HG02588 (cell line): ENCODE measurements around the gene STAT3.
A peak's percentile ranks its signal among the peaks of the same experiment; 100 is the strongest.

Experiments used
- ATAC-seq: cut with Tn5 transposase; IDR thresholded peaks from one replicate; pipeline ENCODE4 v1.9.1; 2021; ENCODE audit warnings: mild to moderate bottlenecking, moderate library complexity; ENCODE audit not compliant: unreplicated experiment

STAT3 gene

GRCh38 chr17:42282478-42283080 is 105.7 kb downstream of the STAT3 start:
- ATAC-seq, result no peak

- ATAC-seq, result no peak
These were observed 106.6 kb downstream of the STAT3 start for GRCh38 chr17:42281571-42282096.

- ATAC-seq, result no peak
These were observed 108.2 kb downstream of the STAT3 start for GRCh38 chr17:42279776-42280630.

GRCh38 chr17:42277342-42277712 is 110.9 kb downstream of the STAT3 start:
- no peak for ATAC-seq

GRCh38 chr17:42276609-42277341 is 111.5 kb downstream of the STAT3 start:
- ATAC-seq, result peak; percentile 17

GRCh38 chr17:42276359-42276608 is 112.0 kb downstream of the STAT3 start, which contains the start of gene STAT5B:
TSS of gene STAT5B (minus strand) at chr17:42276391. CDS start at chr17:42232127, 44,264 bp downstream.
- peak; percentile 62 for ATAC-seq

GRCh38 chr17:42275527-42276358 is 112.5 kb downstream of the STAT3 start:
- peak; percentile 39 for ATAC-seq

GRCh38 chr17:42274812-42275526 is 113.3 kb downstream of the STAT3 start:
- no peak for ATAC-seq

GRCh38 chr17:42274253-42274542 is 114.0 kb downstream of the STAT3 start:
- no peak for ATAC-seq

- no peak for ATAC-seq
These were observed 114.6 kb downstream of the STAT3 start for GRCh38 chr17:42273474-42274252.

GRCh38 chr17:42272162-42272907 is 115.9 kb downstream of the STAT3 start:
- no peak for ATAC-seq

GRCh38 chr17:42271779-42272035 is 116.5 kb downstream of the STAT3 start:
- ATAC-seq, result no peak

GRCh38 chr17:42271006-42271778 is 117.0 kb downstream of the STAT3 start:
- no peak for ATAC-seq

- no peak for ATAC-seq
These were observed 117.6 kb downstream of the STAT3 start for GRCh38 chr17:42270596-42270995.

GRCh38 chr17:42270170-42270535 is 118.1 kb downstream of the STAT3 start:
- no peak for ATAC-seq

GRCh38 chr17:42268236-42268635 is 120.0 kb downstream of the STAT3 start:
- ATAC-seq, result no peak

- no peak for ATAC-seq
These were observed 121.1 kb downstream of the STAT3 start for GRCh38 chr17:42266918-42267766.

GRCh38 chr17:42266462-42266861 is 121.8 kb downstream of the STAT3 start:
- no peak for ATAC-seq
